Endothelial cell of umbilical vein (primary cell): ENCODE results near the gene KRT71.

Source experiments
- CTCF ChIP-seq, 2 donors: IDR thresholded peaks; 1 replicate in 1 of 2; 2 replicates in 1 of 2; pipeline ENCODE4 v1.5.1; 2011; ENCODE audit warnings: low read length in 2 of 2, mild to moderate bottlenecking in 2 of 2, moderate library complexity in 2 of 2, control low read depth in 1 of 2, inconsistent platforms in 1 of 2, low read depth in 1 of 2; ENCODE audit not compliant: insufficient read depth in 1 of 2; ENCODE audit errors: extremely low read depth in 1 of 2
- JUN ChIP-seq: IDR thresholded peaks from 2 replicates; pipeline ENCODE4 v1.6.1; 2011; ENCODE audit warnings: borderline replicate concordance, low read depth; ENCODE audit not compliant: insufficient read length, insufficient read depth
- MAX ChIP-seq: IDR thresholded peaks from 2 replicates; pipeline ENCODE4 v1.6.1; 2011; ENCODE audit not compliant: insufficient read depth, insufficient read length
- MYC ChIP-seq: IDR thresholded peaks from one replicate; pipeline ENCODE4 v1.6.1; 2011; ENCODE audit warnings: mild to moderate bottlenecking, low read depth, low read length
- POLR2A ChIP-seq: IDR thresholded peaks from 2 replicates; pipeline ENCODE4 v1.6.1; 2012; ENCODE audit warnings: low read depth, mild to moderate bottlenecking, control low read depth, low read length
- POLR2AphosphoS5 ChIP-seq: IDR thresholded peaks from 2 replicates; pipeline ENCODE4 v1.6.1; 2012; ENCODE audit warnings: low read depth, mild to moderate bottlenecking, control low read depth, low read length, moderate library complexity; ENCODE audit not compliant: insufficient read depth

GRCh38 chr12:52601671-52602070 is 48.7 kb upstream of the KRT71 start:
- TF ChIP-seq POLR2A (no peak), CTCF (IDR thresholded peaks at IDR 0.05; ENCODE audit: extremely low read depth in 1 of 2, insufficient read depth in 1 of 2, low read depth in 1 of 2, low read length in 2 of 2) (no peak), POLR2AphosphoS5 (no peak), JUN (no peak), MAX (no peak), MYC (no peak)
